Fibroblast of lung (primary cell): ENCODE measurements around the gene SLC6A2.

Experiments used
- EZH2 ChIP-seq: IDR thresholded peaks from 2 replicates; pipeline ENCODE4 v1.5.1; 2012; ENCODE audit warnings: low read length, control low read depth, mild to moderate bottlenecking; ENCODE audit errors: missing control alignments
- TF ChIP-seq, protein P1 (sequence below), 2 donors: IDR thresholded peaks in 1 of 2; conservative IDR thresholded peaks in 1 of 2; 1 replicate in 1 of 2; 2 replicates in 1 of 2; pipeline ENCODE4 v1.5.1; 2011 to 2012; ENCODE audit warnings: low read length in 2 of 2, control low read depth in 1 of 2, inconsistent platforms in 1 of 2, low read depth in 1 of 2, mild to moderate bottlenecking in 1 of 2

DNA sequence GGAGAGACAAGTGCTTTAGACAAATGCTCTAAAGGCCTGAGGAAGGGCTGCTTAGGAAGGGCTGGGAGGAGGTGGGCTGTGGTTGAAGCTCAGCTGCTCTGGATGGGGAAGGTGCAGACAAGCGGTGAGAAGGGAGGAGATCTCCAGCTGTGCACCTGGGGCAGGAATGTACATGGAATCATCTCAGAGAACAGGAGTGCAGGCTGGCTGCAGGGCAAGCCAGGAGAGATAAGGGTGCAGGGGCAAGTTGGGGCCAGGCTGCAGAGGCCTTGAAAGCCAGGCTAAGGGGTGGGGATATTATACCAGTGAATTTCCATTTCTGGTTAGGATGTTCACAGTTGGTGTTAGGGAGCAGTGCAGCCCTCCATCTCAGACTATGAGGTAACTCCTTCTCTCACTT lies 4.2 kb downstream of the SLC6A2 start:
- TF ChIP-seq, protein P1, sequence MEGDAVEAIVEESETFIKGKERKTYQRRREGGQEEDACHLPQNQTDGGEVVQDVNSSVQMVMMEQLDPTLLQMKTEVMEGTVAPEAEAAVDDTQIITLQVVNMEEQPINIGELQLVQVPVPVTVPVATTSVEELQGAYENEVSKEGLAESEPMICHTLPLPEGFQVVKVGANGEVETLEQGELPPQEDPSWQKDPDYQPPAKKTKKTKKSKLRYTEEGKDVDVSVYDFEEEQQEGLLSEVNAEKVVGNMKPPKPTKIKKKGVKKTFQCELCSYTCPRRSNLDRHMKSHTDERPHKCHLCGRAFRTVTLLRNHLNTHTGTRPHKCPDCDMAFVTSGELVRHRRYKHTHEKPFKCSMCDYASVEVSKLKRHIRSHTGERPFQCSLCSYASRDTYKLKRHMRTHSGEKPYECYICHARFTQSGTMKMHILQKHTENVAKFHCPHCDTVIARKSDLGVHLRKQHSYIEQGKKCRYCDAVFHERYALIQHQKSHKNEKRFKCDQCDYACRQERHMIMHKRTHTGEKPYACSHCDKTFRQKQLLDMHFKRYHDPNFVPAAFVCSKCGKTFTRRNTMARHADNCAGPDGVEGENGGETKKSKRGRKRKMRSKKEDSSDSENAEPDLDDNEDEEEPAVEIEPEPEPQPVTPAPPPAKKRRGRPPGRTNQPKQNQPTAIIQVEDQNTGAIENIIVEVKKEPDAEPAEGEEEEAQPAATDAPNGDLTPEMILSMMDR (conservative IDR thresholded peaks at IDR 0.05 in 1 of 2, IDR thresholded peaks at IDR 0.05 in 1 of 2; ENCODE audit: low read depth in 1 of 2, low read length in 2 of 2): no peak
- TF ChIP-seq EZH2: no peak
